ENCODE measurements around the gene NDUFS6. TPM values are rescaled to one million over a fixed set of nuclear protein-coding genes. Genes with fewer than 3 reads are reported as not detected.
A peak's percentile ranks its signal among the peaks of the same experiment; 100 is the strongest.

The NDUFS6 gene
- total RNA-seq, 2 experiments from 2014 or later = 40.5 to 42.4 TPM

GRCh38 chr5:1771149-1772065, 29.8 kb upstream of the NDUFS6 start:
- Mint-ChIP-seq H3K4me3 (no peak overlapping the region), H3K4me1 (no peaks in the 10 kb centered on the region), H3K27me3 (no peaks in the 10 kb centered on the region), H3K36me3 (no peaks in the 10 kb centered on the region), H3K27ac (no peak overlapping the region), H3K9me3 (no peaks in the 10 kb centered on the region)
- DNase-seq = no peak

GRCh38 chr5:1772634-1773033, 28.6 kb upstream of the NDUFS6 start:
- Mint-ChIP-seq H3K4me1 (no peaks in the 10 kb centered on the region), H3K27ac (no peak overlapping the region), H3K9me3 (no peaks in the 10 kb centered on the region), H3K36me3 (no peaks in the 10 kb centered on the region), H3K4me3 (no peak overlapping the region), H3K27me3 (no peaks in the 10 kb centered on the region)
- no peak for DNase-seq

DNA sequence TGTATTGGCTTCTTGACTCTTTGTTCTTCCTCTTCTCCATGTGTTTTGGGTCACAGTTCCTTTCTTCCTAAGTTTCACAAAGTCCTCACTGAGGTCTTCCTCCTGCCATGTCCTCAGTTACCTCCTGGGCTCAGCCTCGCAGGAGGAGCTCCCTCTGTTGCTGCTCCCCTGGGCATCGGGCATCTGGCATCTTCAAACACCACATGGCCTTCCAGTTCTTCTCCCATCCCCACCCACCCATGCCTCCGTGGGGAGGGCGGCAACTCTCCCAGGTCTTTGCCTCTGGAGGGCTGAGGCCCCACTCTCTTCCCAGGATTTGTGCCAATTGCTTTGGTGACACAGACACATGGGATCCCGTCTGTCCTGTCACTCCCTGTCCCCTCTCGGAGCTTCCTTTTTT, 24.4 kb upstream of the NDUFS6 start:
- H3K4me3 Mint-ChIP-seq = no peak overlapping the region
- H3K27me3 Mint-ChIP-seq = no peaks in the 10 kb centered on the region
- H3K4me1 Mint-ChIP-seq = no peaks in the 10 kb centered on the region
- no peak for DNase-seq
- H3K27ac Mint-ChIP-seq = no peak overlapping the region
- H3K9me3 Mint-ChIP-seq = no peaks in the 10 kb centered on the region
- no peaks in the 10 kb centered on the region for H3K36me3 Mint-ChIP-seq

DNA sequence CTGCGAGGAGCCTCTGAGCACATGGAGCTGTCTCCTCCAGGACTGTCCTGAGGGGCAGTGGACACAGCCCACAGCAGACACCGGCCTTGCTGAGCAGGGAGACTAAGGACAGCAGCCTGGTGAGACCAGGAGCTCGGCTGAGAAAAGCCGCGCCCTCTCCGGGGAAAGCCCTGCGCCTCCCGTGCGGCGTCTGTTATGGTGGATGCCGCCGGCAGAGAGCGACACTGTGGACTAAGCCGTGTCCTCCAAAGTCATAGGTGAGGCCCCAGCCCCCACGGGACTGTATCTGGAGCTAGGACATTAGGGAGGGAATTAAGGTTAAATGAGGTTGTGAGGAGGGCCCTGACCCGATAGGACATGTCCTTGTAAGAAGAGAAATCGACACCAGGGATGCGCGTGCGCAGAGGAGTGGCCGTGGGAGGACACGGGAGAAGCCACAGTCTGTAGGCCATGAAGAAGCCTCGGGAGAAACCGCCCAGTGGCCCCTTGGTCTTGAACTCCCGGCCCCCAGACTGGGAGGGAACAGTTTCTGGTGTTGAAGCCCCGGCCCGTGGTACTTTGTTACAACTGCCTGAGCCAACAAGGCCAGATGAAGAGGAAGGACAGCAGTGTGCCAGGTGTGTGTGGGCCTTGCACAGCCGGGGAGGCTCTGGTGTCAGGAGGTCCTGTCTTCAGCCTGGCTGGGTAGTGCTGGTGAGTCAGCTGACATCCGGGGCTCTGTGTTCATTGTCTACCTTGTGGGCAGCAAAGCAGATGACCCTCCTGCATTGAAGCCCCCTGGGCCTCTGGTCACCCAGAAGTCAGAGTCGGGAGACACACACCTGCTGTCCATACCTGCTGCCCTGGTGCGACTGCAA, 23.7 kb upstream of the NDUFS6 start:
- Mint-ChIP-seq H3K27me3 (no peaks in the 10 kb centered on the region), H3K36me3 (no peaks in the 10 kb centered on the region), H3K4me1 (peaks cover 3% of the 10 kb centered on the region), H3K4me3 (no peak overlapping the region), H3K9me3 (no peaks in the 10 kb centered on the region), H3K27ac (no peak overlapping the region)
- DNase-seq = no peak

- Mint-ChIP-seq H3K4me3 (no peak overlapping the region), H3K27me3 (no peaks in the 10 kb centered on the region), H3K4me1 (peaks cover 11% of the 10 kb centered on the region), H3K36me3 (no peaks in the 10 kb centered on the region), H3K27ac (no peak overlapping the region), H3K9me3 (no peaks in the 10 kb centered on the region)
- DNase-seq = no peak
These were observed 22.8 kb upstream of the NDUFS6 start for GRCh38 chr5:1778138-1779020.

DNA sequence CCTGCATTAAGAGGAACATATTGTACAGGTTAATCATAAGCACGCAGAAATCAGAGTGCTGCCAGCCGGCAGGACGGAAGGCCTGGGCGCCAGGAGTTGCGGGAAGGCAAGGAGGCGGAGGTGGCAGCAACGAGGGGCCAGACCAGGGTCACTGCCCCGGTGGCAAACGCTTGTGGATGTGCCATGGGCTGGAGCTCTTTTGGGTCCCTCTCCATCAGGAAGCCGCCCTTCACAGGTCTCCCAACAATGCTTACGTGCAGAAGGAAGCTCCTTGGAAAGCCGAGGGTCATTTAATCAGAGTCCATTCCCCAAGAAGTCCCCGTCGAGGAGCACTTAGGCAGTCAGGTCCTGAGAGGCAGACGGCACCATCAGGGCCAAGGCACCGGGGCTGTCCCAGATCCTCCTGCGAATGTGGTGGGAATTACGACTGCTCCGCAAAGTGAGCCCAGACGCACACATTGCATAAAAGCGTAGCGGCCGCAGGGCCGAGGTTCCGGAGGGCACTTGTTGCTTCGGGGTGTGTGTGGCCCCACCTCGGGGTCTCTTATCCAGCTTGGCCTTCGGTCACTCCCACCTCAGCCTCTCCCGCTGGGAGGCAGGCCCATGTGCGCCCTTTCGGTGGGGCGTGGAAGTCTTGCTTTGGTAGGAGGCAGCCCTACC, 22.1 kb upstream of the NDUFS6 start:
- DNase-seq = no peak
- Mint-ChIP-seq H3K4me3 (no peak overlapping the region), H3K4me1 (peaks cover 14% of the 10 kb centered on the region), H3K27me3 (no peaks in the 10 kb centered on the region), H3K9me3 (no peaks in the 10 kb centered on the region), H3K27ac (no peak overlapping the region), H3K36me3 (no peaks in the 10 kb centered on the region)

- H3K4me3 Mint-ChIP-seq = no peak overlapping the region
- no peaks in the 10 kb centered on the region for H3K9me3 Mint-ChIP-seq
- peaks cover 22% of the 10 kb centered on the region for H3K4me1 Mint-ChIP-seq
- no peaks in the 10 kb centered on the region for H3K27me3 Mint-ChIP-seq
- H3K27ac Mint-ChIP-seq = no peak overlapping the region
- H3K36me3 Mint-ChIP-seq = no peaks in the 10 kb centered on the region
- no peak for DNase-seq
These were observed 21.2 kb upstream of the NDUFS6 start for GRCh38 chr5:1779782-1780613.

- Mint-ChIP-seq H3K9me3 (no peaks in the 10 kb centered on the region), H3K27ac (no peak overlapping the region), H3K4me1 (peaks cover 23% of the 10 kb centered on the region), H3K27me3 (no peaks in the 10 kb centered on the region), H3K36me3 (no peaks in the 10 kb centered on the region), H3K4me3 (no peak overlapping the region)
- no peak for DNase-seq
These were observed 20.6 kb upstream of the NDUFS6 start for GRCh38 chr5:1780614-1780930.

DNA sequence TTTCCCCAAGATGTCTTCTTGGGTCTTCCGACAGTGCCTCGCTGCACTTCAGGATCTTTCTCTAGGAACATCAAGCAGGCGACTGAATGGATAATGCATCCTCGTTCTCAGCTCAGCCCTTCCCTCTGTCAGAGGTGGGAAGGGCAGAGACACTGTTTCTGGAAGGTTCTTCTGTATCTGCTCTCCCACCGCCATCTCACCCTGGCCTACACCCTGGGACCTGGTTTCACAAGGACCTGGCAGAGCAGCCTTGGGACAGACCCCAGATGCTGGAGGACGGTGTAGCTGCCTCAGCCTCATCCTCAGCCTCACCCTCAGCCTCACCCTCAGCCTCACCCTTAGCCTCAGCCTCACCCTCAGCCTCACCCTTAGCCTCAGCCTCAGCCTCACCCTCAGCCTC, 20.1 kb upstream of the NDUFS6 start:
- H3K9me3 Mint-ChIP-seq = no peaks in the 10 kb centered on the region
- DNase-seq = no peak
- peaks cover 1% of the 10 kb centered on the region for H3K36me3 Mint-ChIP-seq
- H3K27me3 Mint-ChIP-seq = no peaks in the 10 kb centered on the region
- no peak overlapping the region for H3K27ac Mint-ChIP-seq
- no peak overlapping the region for H3K4me3 Mint-ChIP-seq
- H3K4me1 Mint-ChIP-seq = peaks cover 28% of the 10 kb centered on the region

GRCh38 chr5:1781726-1782384, 19.4 kb upstream of the NDUFS6 start:
- H3K4me1 Mint-ChIP-seq = peaks cover 31% of the 10 kb centered on the region
- no peaks in the 10 kb centered on the region for H3K27me3 Mint-ChIP-seq
- peaks cover 1% of the 10 kb centered on the region for H3K36me3 Mint-ChIP-seq
- DNase-seq = no peak
- no peaks in the 10 kb centered on the region for H3K9me3 Mint-ChIP-seq
- no peak overlapping the region for H3K4me3 Mint-ChIP-seq
- no peak overlapping the region for H3K27ac Mint-ChIP-seq

- no peak for DNase-seq
- peaks cover 31% of the 10 kb centered on the region for H3K4me1 Mint-ChIP-seq
- H3K9me3 Mint-ChIP-seq = no peaks in the 10 kb centered on the region
These were observed 18.6 kb upstream of the NDUFS6 start for GRCh38 chr5:1782385-1783215.

DNA sequence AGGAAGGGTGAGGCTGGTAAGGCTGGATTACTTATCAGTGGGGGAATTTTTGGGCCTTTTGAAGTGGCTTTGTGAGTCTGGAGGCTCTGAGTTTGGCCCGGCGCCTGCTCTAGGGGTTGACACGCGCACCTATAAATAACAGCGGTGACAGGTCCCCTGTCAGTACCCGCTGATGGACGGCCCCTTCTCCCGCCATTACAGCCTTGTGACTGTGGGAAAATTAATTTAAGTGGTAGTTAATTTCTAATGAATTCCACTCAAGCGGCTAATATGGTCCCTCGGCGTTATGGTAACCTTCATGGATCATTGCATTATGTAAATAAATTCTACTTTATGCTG, 18.0 kb upstream of the NDUFS6 start:
- Mint-ChIP-seq H3K36me3 (peaks cover 1% of the 10 kb centered on the region), H3K4me3 (no peak overlapping the region), H3K27ac (no peak overlapping the region), H3K27me3 (no peaks in the 10 kb centered on the region), H3K4me1 (peaks cover 35% of the 10 kb centered on the region), H3K9me3 (no peaks in the 10 kb centered on the region)
- DNase-seq = peak; percentile 30

More at GRCh38 chr5:1782385-1783215, 18.6 kb upstream of the NDUFS6 start:
- H3K36me3 Mint-ChIP-seq = peaks cover 1% of the 10 kb centered on the region
- no peaks in the 10 kb centered on the region for H3K27me3 Mint-ChIP-seq
- H3K4me3 Mint-ChIP-seq = no peak overlapping the region
- H3K27ac Mint-ChIP-seq = no peak overlapping the region
